ENCODE data around the gene SOX6. TPM values are rescaled to one million over a fixed set of nuclear protein-coding genes. Genes with fewer than 3 reads are reported as not detected.

The SOX6 gene
- polyA plus RNA-seq, 1 of the 3 experiments (the other 2 are of a cell fraction): 0.03 TPM

- TF ChIP-seq NFIC (IDR thresholded peaks at IDR 0.05; ENCODE audit: borderline replicate concordance) (no peak), JUND (IDR thresholded peaks at IDR 0.05) (no peak), NRF1 (IDR thresholded peaks at IDR 0.05; ENCODE audit: low read depth, low read length) (no peak), CHD2 (IDR thresholded peaks at IDR 0.05; ENCODE audit: low read length, partially characterized antibody) (no peak), PBX3 (IDR thresholded peaks at IDR 0.05) (no peak), EP300 (IDR thresholded peaks at IDR 0.05; ENCODE audit: borderline replicate concordance in 1 of 2, low read depth in 1 of 2, low read length in 1 of 2) (no peak), EZH2phosphoT487 (IDR thresholded peaks at IDR 0.05; ENCODE audit: borderline replicate concordance, low read depth) (no peak), SMC3 (IDR thresholded peaks at IDR 0.05; ENCODE audit: low read depth, low read length) (no peak), USF1 (IDR thresholded peaks at IDR 0.05; ENCODE audit: borderline replicate concordance, low read depth) (no peak), RFX5 (IDR thresholded peaks at IDR 0.05; ENCODE audit: low read length) (no peak)
These were observed 234.5 kb downstream of the SOX6 start (continued) for GRCh38 chr11:16121853-16122252.

GRCh38 chr11:16120008-16120407 is 236.3 kb downstream of the SOX6 start:
- Histone ChIP-seq H3K4me2 (no peak overlapping the region), H3K79me2 (ENCODE audit: insufficient read depth) (no peaks in the 10 kb centered on the region), H3K9ac (no peak overlapping the region), H3K36me3 (replicated peaks in 1 of 2; ENCODE audit: control insufficient read depth in 1 of 2, insufficient read depth in 2 of 2, low read length in 1 of 2) (no peaks in the 10 kb centered on the region), H3K9me3 (no peaks in the 10 kb centered on the region), H2AFZ (ENCODE audit: low read depth) (no peak overlapping the region), H3K9me2 (no peaks in the 10 kb centered on the region), H3K4me1 (ENCODE audit: control insufficient read depth in 1 of 2, insufficient read depth in 2 of 2, low read depth in 1 of 2, low read length in 1 of 2) (peaks cover 0 to 3% of the 10 kb centered on the region in 2 experiments; a peak in 1 of 4 replicates), H3K27ac (ENCODE audit: low read depth in 2 of 2, low read length in 1 of 2) (no peak overlapping the region), H4K20me1 (ENCODE audit: insufficient read depth) (no peaks in the 10 kb centered on the region), H3F3A (replicated peaks; ENCODE audit: insufficient read depth) (no peaks in the 10 kb centered on the region), H3K27me3 (ENCODE audit: insufficient read depth) (no peaks in the 10 kb centered on the region), H3K4me3 (ENCODE audit: low read depth in 2 of 2, low read length in 1 of 2) (no peak overlapping the region)
- no peak for TF ChIP-seq PBX3 (IDR thresholded peaks at IDR 0.05)
- no peak for TF ChIP-seq MAX (IDR thresholded peaks at IDR 0.05; ENCODE audit: low read depth)
- no peak for TF ChIP-seq FOXM1 (IDR thresholded peaks at IDR 0.05; ENCODE audit: low read depth)
- TF ChIP-seq YY1 (IDR thresholded peaks at IDR 0.05; ENCODE audit: low read depth): no peak
- no peak for TF ChIP-seq CTCF (IDR thresholded peaks at IDR 0.05)
- no peak for TF ChIP-seq SMC3 (IDR thresholded peaks at IDR 0.05; ENCODE audit: low read depth, low read length)
- no peak for TF ChIP-seq TEAD4 (IDR thresholded peaks at IDR 0.05; ENCODE audit: borderline replicate concordance, insufficient read depth)
- ChIA-PET POLR2A (no interaction called here), CTCF (no interaction called here)
- DNase-seq: no peak

Measured in SK-N-SH (cell line).